ENCODE measurements around the gene RER1. TPM values are rescaled to one million over a fixed set of nuclear protein-coding genes. Genes with fewer than 3 reads are reported as not detected.

The RER1 gene
- total RNA-seq, 1 donor from 2014 or later, result 79.1 TPM

DNA sequence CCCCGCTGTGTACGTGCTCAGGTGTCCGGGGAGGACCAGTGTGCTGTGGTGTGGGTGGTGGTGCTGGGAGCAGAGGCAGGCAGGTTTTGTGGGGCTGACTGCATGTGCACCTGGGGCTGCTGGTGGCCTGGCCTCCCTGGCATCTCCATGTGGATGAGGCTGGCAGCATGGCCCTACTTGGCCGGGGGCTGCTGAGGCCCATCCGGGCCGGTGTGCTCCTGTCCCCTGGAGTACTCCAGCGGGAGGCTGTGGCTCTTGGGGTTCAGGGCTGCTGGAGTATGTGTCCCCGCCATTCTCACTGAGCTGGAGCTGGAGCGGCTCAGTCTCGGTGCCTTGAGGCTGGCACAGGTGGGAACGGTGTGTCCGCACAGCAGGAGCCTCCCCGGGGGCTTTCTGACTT lies 41.6 kb downstream of the RER1 start:
- DNase-seq (ENCODE audit: low read depth), result no peak
- no peak overlapping the region for H3K4me3 ChIP-seq (ENCODE audit: low read depth, low read length)
- peaks cover 45% of the 10 kb centered on the region for H3K27me3 ChIP-seq (ENCODE audit: control insufficient read depth, insufficient read depth, low read length)
- TF ChIP-seq, protein P1, sequence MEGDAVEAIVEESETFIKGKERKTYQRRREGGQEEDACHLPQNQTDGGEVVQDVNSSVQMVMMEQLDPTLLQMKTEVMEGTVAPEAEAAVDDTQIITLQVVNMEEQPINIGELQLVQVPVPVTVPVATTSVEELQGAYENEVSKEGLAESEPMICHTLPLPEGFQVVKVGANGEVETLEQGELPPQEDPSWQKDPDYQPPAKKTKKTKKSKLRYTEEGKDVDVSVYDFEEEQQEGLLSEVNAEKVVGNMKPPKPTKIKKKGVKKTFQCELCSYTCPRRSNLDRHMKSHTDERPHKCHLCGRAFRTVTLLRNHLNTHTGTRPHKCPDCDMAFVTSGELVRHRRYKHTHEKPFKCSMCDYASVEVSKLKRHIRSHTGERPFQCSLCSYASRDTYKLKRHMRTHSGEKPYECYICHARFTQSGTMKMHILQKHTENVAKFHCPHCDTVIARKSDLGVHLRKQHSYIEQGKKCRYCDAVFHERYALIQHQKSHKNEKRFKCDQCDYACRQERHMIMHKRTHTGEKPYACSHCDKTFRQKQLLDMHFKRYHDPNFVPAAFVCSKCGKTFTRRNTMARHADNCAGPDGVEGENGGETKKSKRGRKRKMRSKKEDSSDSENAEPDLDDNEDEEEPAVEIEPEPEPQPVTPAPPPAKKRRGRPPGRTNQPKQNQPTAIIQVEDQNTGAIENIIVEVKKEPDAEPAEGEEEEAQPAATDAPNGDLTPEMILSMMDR (IDR thresholded peaks at IDR 0.05; ENCODE audit: insufficient read depth, low read length, poor library complexity, severe bottlenecking), result no peak
- no peaks in the 10 kb centered on the region for H3K36me3 ChIP-seq (ENCODE audit: control insufficient read depth, insufficient read depth, low read length)

DNA sequence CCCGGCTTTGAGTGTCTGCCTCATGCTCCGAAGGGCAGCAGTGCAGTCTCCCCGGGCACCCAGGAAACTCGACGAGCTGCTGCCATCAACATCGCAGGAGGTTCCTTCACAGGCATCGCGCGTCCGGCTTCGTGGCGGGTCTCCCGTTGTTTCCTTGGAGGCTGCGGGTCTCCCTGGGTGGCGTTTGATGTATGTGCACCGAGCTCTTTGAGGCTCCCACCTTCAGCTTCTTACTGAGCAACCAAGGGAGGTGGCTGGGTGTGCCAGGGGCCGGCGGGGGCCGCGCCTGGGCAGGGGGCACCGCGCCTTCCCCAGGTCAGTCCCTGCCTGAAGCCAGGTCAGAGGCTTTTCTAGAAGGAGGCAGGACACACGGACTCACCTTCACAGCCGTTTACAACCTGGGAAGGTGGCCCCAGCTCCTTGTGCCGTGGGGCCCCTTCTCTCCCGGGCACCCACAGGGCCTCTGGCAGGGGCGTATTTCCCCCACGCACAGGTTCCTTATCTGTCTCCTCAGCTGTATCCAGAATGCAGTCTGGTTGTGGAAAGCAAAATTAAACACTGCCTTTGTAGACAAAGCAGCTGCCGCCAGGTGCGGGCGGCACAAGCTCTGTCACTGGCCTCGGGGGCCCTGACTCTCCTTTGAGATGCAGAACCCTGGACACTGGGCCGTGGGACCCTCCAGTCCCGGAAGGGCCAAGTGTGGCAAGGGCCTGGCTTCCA lies 42.5 kb downstream of the RER1 start:
- H3K4me3 ChIP-seq (ENCODE audit: low read depth, low read length), result no peak overlapping the region
- TF ChIP-seq, protein P1 (IDR thresholded peaks at IDR 0.05; ENCODE audit: insufficient read depth, low read length, poor library complexity, severe bottlenecking), result no peak
- no peaks in the 10 kb centered on the region for H3K36me3 ChIP-seq (ENCODE audit: control insufficient read depth, insufficient read depth, low read length)
- no peak for DNase-seq (ENCODE audit: low read depth)
- H3K27me3 ChIP-seq (ENCODE audit: control insufficient read depth, insufficient read depth, low read length), result peaks cover 45% of the 10 kb centered on the region

DNA sequence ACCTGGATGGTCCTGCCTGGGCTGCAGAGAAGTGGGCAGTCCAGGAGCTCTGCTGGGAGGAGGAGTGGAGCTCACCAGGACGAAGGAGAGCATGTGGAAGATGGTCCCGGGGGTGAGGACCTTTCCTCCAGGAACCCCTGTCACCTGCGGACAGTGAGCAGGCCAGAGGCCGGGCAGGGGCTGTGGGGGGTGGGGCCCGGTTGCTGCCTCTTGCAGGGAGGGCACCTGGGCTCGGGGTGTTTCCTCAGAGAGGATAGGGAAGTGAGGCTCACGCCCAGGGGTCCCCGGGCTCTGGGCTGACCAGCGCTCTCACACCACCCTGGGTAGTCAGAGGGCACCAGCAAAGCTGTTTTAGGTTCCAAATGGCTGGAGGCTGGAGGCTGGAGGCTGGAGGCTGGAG lies 43.5 kb downstream of the RER1 start:
- no peak overlapping the region for H3K4me3 ChIP-seq (ENCODE audit: low read depth, low read length)
- peaks cover 45% of the 10 kb centered on the region for H3K27me3 ChIP-seq (ENCODE audit: control insufficient read depth, insufficient read depth, low read length)
- TF ChIP-seq, protein P1 (IDR thresholded peaks at IDR 0.05; ENCODE audit: insufficient read depth, low read length, poor library complexity, severe bottlenecking), result no peak
- H3K36me3 ChIP-seq (ENCODE audit: control insufficient read depth, insufficient read depth, low read length), result no peaks in the 10 kb centered on the region
- no peak for DNase-seq (ENCODE audit: low read depth)

DNA sequence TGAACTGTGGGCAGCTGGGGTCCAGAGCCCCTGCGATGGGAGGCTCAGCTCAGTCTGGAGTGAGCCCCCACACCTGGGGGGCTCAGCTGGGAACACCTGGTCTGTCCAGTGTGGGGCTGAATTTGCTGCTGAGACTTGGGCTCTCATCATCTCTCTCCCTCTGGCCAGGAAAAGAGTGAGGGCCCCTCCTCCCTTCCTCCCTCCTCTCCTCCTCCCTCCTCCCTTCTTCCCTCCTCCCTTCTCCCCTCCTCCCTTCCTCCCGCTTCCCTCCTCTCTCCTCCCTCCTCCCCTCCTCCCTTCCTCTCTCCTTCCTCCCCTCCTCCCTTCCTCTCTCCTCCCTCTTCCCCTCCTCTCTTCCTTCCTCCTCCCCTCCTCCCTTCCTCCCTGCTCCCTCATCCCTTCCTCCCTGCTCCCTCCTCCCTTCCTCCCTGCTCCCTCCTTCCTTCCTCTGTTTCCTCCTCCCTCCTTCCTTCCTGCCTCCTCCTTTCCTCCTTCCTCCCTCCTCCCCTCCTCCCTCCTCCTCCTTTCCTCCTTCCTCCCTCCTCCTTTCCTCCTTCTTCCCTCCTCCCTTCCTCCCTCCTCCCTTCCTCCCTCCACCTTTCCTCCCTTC lies 44.2 kb downstream of the RER1 start:
- Histone ChIP-seq H3K27me3 (ENCODE audit: control insufficient read depth, insufficient read depth, low read length) (peaks cover 42% of the 10 kb centered on the region), H3K36me3 (ENCODE audit: control insufficient read depth, insufficient read depth, low read length) (no peaks in the 10 kb centered on the region), H3K4me3 (ENCODE audit: low read depth, low read length) (no peak overlapping the region)
- DNase-seq (ENCODE audit: low read depth), result no peak
- TF ChIP-seq, protein P1 (IDR thresholded peaks at IDR 0.05; ENCODE audit: insufficient read depth, low read length, poor library complexity, severe bottlenecking), result no peak

DNA sequence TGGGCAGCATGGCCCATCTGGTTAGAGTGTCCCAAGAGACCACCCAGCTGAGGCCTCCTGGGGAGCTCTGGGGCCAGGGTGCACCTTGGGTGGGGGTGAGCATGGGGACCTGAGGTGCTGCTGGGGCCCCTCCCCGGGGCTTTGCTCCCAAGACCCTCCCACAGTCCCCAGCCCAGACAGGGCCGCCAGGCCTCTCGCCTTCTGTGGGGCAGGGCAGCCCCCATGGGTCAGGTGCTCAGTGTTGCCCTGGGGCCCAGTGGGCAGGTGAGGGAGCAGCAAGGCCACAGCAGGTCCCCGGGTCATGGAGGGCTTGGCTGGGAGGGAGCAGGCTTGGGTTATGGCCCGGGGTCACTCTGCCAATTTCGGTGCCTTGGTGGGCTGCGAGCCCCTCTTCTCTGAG lies 45.2 kb downstream of the RER1 start:
- TF ChIP-seq, protein P1 (IDR thresholded peaks at IDR 0.05; ENCODE audit: insufficient read depth, low read length, poor library complexity, severe bottlenecking), result no peak
- Histone ChIP-seq H3K4me3 (ENCODE audit: low read depth, low read length) (no peak overlapping the region), H3K27me3 (ENCODE audit: control insufficient read depth, insufficient read depth, low read length) (peaks cover 41% of the 10 kb centered on the region), H3K36me3 (ENCODE audit: control insufficient read depth, insufficient read depth, low read length) (no peaks in the 10 kb centered on the region)
- no peak for DNase-seq (ENCODE audit: low read depth)

Data from kidney epithelial cell (primary cell).